Cerebellar cortex (tissue), 1 donor: Measurements from ENCODE around the gene ENDOU.
A peak's percentile ranks its signal among the peaks of the same experiment; 100 is the strongest.

ENCODE experiments used
- DNase-seq: peaks from one replicate; pipeline ENCODE4 v3.0.0-alpha.2; 2015; ENCODE audit warnings: low spot score

Gene ENDOU

GRCh38 chr12:47757364-47757839, 32.1 kb upstream of the ENDOU start:
- DNase-seq: no peak

DNA sequence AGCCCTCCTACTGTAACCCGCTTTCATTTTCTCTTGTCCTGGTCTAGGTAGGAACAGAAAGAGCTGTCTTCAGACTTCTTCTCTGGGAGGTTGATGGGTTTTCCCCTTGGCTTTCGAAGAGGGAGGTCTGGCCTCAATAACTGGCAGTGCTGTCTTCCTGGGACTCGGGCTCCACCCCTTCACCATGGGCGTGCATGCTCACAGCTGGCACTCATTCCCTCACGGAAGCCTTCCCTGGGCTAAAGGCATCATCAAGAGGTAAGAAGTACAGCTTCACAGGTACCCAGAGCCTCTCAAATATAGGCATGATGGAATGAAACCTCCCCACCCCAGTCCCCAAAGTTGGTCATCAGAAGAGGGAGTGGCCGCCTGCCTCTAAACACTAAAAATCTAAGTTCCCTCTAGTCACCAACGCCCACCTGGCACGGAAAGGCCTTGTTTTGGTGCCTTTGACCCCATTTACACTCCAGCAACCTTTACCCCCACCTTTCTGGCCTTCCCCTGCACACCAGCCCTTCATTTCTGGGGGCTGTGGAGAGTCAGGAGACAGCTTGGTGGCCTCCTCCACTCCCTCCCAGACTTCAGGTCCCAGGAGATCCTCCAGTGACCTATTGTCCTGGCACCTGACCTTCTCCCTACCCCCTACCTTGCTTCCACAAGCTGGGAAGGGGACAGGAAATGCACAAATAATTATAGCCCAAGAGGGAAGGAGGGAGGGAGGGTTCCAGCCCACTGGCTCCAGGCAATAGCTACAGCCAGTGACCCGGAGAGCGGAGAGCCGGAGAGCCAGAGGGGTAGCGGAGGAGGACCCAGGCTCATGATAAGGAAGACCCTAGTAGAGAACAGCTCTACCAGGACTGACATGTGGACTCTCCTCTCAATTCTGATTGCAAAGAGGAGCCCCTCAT, 30.6 kb upstream of the ENDOU start:
- no peak for DNase-seq

GRCh38 chr12:47754881-47755280, 29.6 kb upstream of the ENDOU start:
- DNase-seq: no peak

DNA sequence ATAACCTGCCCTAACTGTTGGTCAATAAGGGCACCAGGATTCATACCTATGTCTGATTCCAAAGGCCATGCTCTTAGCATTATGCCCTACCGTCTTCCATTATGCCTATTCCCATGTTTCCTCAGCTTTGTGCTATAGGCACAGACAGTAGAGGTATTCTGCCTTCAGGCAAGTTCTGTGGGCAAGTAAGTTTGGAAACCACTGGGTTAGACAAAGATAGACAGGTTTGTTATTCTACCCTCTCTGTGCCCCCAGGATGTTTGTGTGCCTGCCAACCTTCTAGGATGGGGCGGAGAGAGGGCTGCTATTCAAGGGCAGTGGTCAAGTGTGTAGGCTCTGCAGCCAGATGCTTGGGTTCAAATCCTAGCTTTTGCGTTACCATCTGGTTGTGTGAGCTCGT, 28.8 kb upstream of the ENDOU start:
- DNase-seq: no peak

DNA sequence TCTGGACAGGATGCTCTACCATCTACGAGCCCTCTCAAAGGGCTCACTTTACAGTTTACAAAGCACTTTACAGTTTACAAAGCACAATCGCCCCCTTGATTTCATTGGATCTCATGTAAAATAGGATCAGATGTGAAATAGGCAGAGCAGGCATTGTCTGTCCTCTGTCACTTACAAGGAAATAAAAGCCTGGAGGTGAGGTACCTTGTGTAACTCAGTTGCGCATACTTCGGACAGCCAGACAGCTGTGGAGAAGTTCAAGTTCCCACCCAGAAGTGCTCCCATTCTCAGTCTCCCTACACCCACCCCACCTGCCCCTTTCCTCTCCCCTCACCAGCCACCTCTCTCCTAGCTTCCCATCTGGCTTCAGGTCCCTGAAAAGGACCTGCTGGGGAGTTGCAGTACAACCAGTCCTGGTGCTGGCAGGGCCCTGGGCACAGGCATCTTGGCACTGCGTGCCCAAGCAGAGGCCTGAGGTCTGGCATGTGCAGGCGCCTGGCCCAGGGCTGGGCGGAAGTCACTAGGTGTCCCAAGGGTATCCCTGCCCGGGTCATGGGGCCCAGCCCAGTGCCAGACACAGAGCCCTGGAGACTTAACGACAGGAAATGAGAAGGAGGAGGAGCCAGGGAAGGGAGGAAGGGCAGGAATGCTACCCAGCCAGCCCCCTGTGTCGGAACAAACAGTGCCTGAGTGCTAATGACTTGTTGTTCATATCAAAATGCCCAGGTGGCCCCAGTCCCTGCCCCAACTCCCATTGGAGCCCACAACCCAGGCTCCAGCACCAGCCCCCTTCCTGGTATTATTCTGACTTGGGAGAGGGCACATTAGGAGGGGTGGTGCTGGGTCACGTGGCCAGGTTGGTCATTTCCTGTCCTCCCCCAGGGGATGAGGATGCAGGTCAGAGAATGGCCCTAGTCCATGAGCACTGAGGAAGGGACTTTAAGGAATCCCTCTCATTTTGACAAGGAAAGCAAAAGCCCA, 28.0 kb upstream of the ENDOU start:
- DNase-seq: no peak

DNA sequence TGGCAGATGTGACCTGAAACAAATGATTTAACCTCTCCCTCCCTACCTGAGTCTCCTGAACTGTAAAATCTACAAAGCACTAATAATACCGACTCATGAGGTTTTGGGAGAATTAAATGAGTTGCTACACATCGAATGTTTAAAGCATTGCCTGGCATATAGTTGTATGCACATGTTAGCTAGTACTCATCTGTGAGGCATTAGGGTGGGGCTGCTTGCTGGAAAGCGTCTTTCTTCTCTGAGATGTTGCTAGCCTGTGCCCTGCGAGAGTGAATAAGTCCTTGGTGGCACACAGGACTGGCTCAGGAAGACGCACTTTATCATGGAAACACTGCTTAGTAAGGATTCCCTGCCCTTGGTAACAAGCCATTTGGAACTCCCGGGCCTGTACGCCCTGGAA, 27.3 kb upstream of the ENDOU start:
- no peak for DNase-seq

DNA sequence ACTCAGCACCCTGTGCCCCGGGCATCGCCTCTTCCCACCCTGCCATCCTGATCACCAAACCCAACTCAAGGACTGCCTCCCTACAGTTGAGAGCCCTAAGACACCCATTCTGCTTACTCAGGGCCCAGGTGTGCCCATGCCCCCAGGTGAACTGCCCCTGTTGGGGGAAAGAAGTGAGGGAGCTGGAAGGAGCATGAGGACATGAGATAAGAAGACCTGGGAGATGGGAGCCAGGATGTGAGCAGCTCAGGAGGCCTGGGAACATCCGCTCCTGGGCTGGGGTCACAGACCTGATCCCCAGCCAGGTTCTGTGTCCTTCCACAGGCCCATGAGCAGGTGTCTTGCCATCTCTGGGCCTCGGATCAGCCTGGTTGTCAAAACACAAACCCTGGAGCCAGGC, 26.8 kb upstream of the ENDOU start:
- no peak for DNase-seq

DNA sequence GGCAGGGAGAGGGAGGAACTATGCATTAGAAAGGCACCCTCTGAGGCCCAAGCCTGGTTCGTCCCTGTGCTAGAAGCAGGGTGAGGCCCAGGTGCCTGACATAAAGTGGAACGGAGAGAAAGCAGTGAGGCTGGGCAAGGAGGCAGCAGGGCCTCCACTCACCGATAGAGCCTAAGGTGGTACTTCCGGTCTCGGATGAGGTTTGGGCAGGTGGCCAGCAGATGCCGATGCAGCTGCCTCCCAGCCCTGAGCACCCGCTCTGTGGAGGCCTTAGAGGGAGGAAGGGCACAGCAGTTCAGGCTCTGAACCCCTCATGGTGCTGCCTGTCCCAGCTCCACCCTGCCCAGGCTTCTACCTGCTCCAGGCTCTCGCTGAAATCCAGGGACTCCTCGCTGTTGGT, 26.3 kb upstream of the ENDOU start:
- DNase-seq: no peak

GRCh38 chr12:47750916-47751470, 25.7 kb upstream of the ENDOU start:
- no peak for DNase-seq

DNA sequence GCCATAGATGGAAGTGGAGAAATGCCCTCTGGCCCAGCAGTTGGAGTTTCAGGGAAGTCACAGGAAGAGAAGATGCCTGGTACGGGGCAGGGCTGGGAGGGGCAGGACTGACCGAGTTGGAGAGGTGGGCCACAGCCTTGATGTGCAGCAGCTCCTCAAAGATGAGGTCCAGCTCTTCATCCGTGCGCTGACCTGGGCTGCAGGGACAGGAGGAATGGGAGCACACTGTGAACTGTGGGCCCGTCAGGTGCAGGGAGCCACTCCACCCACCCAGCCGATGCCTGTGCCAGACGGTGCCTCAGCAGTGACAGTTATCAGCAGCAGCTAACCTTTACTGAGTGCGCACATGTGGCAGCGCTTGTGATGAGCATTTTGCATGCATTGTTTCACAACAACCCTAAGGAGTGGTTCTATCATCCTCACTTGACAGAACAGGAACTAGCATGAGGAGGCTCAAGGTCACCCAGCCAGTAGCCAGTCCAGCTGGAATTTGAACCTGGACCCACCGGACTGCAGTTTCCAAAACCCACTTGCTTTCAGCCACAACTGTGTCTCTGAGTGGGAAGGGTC, 25.0 kb upstream of the ENDOU start:
- DNase-seq: no peak

DNA sequence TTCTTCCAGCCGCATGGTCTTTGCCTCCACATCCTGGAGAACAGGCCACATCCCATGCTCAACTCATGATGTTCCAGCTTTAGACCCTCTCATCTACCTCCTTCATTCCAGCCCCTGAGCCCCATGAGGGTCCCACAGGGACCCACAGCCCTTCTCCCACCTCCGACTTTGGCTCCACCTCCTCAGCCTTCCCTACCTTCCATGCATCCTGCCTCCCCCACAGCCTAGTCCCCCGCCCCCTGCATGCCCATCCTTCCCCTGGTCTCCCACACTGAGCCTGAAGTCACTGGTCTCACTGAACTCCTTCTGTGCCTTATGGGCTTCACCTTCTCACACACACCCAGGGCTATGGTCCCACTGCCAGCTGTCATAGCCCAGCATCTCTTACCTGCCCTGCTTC, 23.6 kb upstream of the ENDOU start:
- DNase-seq: no peak

GRCh38 chr12:47748507-47748828, 23.2 kb upstream of the ENDOU start:
- no peak for DNase-seq

DNA sequence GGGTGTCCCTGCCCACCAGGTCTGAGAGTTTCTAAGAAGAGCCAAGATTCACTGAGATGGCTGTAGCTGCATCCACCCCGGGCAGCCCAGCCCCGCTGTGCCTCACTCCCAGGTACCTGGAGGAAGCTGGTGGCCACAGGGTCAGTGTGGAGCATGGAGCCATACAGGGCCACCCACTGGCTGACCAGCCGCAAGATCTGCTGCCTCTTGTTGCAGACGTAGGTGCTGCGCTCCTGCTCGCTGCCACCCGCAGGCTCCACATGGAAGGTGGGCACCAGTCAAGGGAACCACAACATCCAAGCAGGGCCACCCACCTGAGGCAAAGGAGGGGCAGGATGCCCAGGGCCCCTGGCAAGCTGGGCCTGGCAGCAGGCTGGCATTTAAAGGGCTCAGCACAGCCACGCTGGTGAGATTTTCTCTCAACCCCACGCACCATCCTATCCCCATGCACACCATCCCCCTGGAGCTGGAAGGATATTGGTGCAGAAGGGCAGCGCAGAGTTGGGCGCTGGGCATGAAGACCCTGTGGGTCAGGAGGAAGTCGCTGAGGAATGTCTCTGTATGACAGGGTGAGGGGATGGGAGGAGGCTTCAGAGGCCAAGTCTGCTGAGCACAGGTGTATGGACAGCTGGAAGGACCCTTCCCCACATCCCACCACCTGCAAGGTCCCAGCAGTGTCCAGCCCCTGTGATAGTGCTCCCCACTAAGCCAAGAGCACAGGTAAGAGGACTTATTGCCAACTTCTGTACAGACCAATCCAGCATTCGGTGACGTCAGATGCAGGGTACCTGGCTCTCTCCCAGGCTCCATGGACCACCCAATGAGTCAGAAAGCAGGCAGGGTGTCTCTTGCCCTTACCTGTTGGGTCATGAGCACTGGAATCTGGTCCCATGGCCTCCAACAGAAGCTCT, 22.6 kb upstream of the ENDOU start:
- no peak for DNase-seq

DNA sequence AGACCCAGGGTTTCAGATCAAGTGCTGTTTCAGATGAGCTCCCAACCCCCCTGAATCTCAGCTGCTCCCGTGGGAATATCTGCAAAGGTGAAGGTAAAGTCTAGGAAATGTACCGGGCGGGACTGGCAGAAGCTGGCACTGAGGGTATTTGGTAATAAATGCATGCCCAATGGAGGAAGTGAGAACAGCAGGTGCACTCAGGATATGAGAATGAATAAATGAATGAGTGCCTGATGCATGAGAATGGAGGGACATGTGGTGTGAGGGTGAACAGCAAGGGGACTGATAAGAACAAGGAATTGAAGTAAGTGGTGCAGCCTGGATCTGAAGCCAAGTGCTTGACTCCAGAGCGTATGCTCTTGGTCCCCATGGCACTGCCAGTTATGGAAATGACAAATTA, 21.8 kb upstream of the ENDOU start:
- DNase-seq: no peak

DNA sequence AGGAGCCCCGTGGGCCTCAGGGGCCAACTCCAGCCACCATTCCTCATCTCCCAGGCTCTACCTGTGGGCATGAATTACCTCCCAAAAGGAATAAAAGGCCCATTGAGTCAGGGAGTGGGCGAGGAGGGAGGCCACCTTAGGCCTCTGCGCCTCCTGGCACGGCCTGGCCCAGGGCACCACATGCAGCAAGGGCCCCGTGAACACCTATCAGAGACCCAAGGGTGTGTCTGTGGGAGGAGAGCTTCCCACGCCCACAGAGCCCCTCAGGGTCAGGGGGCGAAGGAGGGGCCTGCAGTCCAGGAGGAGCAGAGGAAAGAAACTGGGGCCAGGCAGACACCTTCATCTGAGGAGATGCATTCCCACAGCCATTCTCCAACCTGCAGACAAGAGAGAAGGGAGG, 21.2 kb upstream of the ENDOU start:
- no peak for DNase-seq

DNA sequence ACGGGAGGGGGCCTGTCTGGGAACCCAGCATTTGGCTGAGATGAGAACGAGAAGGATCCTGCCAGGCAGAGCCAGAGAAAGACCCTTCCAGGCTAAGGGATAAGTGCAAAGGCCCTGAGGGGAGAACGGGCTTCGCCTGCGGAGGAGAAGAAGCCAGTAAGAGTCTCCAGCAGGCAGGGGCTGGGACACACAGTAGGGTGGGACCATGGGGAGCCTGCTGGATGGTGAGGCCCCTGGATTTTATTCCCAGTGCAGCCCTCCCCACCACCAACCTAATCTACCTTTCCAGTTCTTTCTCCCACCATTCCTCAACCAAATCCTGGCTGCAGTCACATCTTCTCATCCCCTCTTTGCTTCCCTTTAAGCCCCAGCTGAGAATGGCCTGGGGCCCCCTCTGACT, 20.8 kb upstream of the ENDOU start:
- no peak for DNase-seq

DNA sequence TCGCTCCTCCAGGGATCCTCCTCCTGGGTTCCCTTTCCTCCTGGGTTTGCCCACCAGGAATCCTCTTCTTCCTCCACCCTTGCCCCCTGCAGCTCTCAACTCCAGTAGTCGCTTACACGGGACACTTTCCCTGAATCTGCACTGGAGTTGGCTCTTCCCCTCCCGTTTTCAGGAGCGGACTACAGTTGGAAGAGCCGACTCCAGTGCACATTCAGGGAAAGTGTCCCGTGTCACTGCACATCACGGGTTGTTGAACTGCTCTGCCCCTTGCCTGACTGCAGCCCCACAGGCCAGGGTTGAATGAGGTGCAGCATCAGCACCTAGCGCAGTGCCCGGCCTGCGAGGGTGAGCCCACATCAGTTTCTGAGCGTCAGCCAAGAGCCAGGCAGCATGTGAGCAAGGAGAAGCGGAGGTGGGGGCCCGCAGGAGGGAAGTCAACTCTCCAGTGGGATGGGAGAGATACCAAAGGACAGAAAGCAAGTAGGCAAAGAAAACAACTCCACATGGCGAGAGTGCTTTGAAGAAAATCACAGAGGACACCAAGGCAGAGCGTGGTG, 20.3 kb upstream of the ENDOU start:
- DNase-seq: no peak

DNA sequence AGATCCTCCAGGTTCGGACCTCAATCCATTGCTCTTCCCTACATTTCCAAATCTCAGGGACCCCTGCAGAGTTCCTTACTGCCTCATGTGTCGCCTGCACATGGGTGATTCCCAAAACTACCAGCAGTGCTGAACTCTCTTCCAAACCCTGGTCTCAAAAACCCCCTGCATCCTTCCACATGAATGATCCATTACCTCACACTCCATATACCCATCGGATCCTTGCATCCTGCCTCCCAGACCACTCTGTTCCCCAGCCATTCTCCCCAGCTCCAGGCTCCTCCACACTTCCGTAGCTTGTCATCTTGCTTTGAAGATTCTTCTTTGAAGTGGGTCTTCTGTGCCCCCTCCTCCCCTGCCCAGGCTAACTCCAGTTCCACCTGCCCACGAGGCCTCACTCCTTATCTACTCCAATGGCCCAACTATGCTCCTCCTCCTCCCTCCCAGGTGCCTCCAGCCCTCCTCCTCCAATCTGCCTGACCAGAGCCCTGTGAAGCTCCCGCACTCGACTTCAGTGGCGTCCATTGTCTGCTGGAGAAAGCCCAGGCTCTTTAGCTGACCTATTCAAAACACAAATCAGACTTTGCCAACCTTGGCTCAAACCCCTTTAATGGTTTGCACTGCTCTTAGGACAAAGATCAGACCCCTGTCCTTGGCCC, 19.6 kb upstream of the ENDOU start:
- no peak for DNase-seq

DNA sequence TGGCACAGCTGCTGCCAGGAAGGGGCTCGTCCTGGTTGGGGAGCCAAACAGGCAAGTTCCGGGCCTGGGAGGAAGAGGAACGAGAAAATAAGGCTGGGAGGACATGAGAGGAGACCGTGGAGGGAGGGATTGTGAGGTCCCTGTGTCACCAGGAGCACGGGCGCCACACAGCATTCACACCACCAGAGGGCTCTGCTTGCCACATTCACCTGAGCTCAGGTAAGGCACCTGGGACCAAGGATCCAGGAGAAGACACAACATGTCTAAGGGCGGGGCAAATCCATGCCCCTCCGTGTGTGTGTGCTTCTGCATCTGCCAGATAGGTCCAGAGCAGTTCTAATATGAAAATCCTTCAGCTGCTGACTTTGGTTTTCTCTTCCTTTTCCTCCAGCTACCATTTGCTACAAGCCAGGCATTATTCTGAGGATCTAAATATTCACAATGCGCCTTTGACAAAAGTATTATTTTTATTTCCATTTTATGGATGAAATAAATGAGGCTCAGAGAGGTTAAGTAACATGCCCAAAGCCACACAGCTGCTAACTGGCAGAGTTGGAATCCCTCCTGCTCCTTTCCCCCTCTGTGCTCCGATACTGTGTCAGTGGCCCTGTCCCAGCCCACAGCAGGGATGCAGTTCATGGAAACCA, 18.8 kb upstream of the ENDOU start:
- peak; percentile 54 for DNase-seq

- no peak for DNase-seq
Measured at GRCh38 chr12:47743311-47743860, 18.1 kb upstream of the ENDOU start.
